B cell (primary cell): Measurements from ENCODE around the gene CFC1.
"Not testable (repeated sequence)": the region's sequence is repeated elsewhere in the genome, so short reads cannot be mapped to it uniquely, and the experiment has no call there.

ENCODE experiments used
- CTCF ChIP-seq: fragments of 200-600 bp; IDR thresholded peaks from one replicate; pipeline ENCODE4 v1.8.0; 2022; ENCODE audit warnings: antibody characterized with exemption, mild to moderate bottlenecking
- EZH2 ChIP-seq: IDR thresholded peaks from 2 replicates; pipeline ENCODE4 v1.6.1; 2012; ENCODE audit warnings: borderline replicate concordance, low read depth, mild to moderate bottlenecking, moderate library complexity, low read length; ENCODE audit not compliant: insufficient read depth, poor library complexity, severe bottlenecking

GRCh38 chr2:130597994-130598393, 1.4 kb downstream of the CFC1 start:
- not testable (repeated sequence) for TF ChIP-seq CTCF, EZH2
